Measurements from ENCODE around the gene CYS1.

The CYS1 gene

GRCh38 chr2:10071595-10071994, 8.6 kb downstream of the CYS1 start:
- no peak for DNase-seq (ENCODE audit: low read depth)

GRCh38 chr2:10071176-10071575, 9.0 kb downstream of the CYS1 start:
- no peak for DNase-seq (ENCODE audit: low read depth)

GRCh38 chr2:10067881-10068280, 12.3 kb downstream of the CYS1 start:
- DNase-seq (ENCODE audit: low read depth), result no peak

DNA sequence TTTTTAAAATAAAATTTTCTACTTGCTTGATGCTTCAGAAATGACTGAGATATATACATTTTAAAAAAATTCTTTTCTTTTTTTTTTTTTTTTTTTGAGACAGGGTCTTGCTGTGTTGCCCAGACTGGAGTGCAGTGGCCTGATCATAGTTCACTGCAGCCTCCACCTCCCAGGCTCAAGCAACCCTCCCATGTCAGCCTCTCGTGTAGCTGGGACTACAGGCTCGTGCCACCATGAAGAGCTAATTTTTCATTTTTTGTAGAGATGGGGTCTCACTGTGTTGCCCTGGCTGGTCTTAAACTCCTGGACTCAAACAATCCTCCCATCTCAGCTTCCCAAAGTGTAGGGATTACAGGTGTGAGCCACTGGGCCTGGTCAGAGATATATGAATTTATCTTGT, 12.9 kb downstream of the CYS1 start:
- DNase-seq (ENCODE audit: low read depth), result no peak

GRCh38 chr2:10065773-10066055, 14.5 kb downstream of the CYS1 start:
- no peak for DNase-seq (ENCODE audit: low read depth)

- DNase-seq (ENCODE audit: low read depth), result no peak
These were observed 15.1 kb downstream of the CYS1 start for GRCh38 chr2:10064932-10065772.

- DNase-seq (ENCODE audit: low read depth), result no peak
These were observed 16.6 kb downstream of the CYS1 start for GRCh38 chr2:10063566-10063965.

- no peak for DNase-seq (ENCODE audit: low read depth)
These were observed 17.3 kb downstream of the CYS1 start for GRCh38 chr2:10062931-10063365.

- DNase-seq (ENCODE audit: low read depth), result no peak
These were observed 18.8 kb downstream of the CYS1 start for GRCh38 chr2:10061221-10061925.

DNA sequence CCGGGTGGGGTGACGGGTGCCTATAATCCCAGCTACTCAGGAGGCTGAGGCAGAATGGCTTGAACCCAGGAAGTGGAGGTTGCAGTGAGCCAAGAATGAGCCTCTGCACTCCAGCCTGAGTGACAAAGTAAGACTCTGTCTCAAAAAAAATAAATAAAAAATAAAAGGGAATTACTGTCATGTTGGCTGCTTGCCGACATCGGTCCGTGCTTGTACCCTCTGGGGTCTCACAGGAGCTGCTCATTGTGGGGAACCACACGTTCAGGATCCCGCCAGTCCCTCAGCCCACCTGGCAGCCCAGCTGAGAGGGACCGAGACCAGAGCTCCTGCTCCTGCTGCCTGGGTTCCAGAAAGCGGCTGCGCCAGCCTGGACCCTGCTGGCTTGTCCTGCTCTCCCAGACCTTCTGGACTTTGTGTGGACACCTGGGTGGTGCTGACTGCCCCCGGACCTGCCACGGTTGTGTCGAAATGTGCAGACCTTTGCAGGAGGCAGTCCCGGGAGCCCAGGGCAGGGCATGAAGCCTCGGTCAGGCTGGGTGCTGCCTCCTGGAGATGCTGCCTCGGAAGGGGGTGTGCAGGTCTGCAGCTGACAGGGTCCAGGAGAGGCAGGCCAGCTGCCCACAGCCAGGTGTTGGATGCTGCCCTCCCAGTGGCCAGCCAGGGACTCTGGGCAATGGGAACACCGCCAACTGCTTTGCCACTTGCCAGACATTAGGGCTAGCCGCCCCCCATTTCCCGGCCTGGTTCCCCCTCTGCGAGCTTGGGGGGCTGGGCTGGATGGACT, 20.5 kb downstream of the CYS1 start:
- no peak for DNase-seq (ENCODE audit: low read depth)

GRCh38 chr2:10059016-10059351, 21.2 kb downstream of the CYS1 start:
- no peak for DNase-seq (ENCODE audit: low read depth)

DNA sequence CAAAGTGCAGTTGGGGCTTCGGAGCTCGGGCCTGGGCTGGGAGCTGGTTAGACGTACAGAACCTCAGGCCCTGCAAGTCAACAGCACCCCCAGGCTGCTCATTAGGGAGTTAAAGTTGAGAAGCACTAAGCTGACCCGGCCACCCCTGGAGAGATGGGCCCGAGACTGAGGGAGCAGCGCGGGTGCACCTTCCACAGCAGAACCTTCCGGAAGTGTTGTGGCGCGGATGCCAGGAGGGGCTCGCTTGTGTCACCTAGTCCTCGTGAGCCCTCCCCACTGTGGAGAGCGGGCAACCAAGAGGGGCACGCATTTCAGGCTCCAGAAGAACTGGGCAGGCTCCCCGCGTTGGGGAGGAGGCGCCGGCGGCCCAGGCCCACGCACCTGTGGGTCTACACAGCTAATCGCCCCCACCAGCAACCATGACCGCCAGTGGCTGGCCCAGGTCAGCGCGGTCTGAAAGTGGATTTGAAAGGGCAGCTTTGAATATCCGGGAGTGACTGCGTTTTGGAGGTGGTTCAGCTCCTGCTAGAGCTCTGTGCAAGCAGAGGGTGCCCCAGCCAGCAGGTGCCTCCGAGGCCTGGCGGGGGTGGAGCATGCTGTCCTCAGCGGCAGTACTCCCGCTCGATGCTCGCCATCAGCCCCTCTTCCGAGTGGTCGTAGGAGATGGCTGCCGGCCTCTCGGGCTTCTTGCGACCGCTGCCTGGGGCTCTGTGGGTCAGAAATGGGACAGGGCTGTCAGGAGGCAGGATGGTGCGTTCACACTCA, 21.8 kb downstream of the CYS1 start:
- DNase-seq (ENCODE audit: low read depth), result no peak

DNA sequence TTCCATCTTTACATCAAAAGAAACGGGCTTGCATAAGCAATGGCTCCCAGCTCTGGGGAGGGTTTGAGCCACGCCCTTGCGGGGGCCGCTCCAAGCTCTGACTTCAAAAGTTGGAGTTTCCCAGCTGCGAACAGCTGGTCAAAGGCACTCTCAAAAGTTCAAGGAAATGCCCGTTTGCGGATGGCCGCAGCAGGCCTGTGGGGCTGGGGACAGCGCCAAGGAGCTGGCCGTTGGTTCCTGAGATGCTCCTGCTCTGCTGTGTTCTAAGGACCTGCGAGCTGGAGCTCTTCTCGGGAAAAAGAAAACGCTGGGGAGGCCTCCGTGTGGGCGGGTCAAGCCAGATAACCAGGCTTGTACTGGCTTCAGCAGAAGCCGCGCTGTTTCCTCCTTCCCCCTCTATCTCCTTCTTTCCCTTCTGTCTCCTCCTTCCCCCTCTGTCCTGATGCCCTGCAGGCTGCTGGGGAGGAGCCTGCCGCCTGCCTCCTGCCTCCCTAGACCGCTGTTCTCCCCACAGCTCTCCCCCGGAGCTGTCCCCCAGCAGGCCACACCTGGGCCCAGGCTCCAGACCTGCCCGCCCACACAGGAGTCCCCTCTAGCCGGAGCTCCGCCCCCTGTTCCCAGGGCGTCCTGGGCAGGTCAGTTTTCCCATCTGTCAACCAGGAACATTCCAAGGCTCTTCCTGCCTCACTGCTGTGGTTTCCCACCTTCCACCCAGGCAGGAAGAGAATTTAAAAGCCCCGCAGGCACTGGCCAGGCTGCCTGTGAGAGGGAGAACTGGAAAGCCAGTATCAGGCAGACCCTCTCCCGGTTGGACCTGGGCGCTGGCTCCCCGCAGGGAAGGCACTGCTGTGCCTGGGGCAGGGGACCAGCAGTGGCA, 22.7 kb downstream of the CYS1 start:
- DNase-seq (ENCODE audit: low read depth), result no peak

- DNase-seq (ENCODE audit: low read depth), result no peak
These were observed 23.8 kb downstream of the CYS1 start for GRCh38 chr2:10056439-10056838.

DNA sequence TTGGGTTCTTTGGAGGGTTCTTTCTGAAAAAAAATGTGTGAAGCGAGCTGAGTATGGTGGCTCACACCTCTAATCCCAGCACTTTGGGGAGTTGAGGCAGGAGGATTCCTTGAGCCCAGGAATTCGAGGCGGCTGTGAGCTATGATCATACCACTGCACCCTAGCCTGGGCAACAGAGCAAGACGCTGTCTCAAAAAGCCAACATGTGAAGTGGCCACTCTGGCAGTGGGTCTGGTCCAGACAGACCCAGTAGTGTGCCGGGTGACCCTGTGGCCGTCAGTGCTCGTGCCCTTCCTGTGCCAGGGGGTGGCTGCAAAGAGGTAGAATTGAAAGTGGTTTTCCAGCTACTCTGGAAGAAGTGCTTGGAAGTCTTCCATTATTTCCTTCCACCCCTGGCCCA, 25.2 kb downstream of the CYS1 start:
- DNase-seq (ENCODE audit: low read depth), result no peak

DNA sequence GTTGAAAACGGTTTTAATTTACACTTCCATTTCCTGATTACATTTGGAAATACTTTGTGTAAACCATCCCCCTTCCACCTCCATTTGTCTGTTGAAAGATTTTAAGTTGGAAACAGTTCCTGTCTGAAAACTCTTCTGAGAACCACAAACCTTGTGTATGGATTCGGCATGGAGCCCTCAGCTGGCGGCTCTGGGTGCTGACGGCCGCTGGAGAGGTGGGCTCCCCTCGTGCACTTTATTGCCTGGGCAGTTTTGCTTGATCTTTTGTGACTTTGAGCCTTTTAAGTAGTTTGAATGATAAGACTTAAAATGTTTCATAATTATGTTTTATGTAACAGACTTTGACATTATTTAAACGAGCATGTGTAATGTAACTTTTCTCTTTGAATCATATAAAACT, 25.8 kb downstream of the CYS1 start:
- no peak for DNase-seq (ENCODE audit: low read depth)

DNA sequence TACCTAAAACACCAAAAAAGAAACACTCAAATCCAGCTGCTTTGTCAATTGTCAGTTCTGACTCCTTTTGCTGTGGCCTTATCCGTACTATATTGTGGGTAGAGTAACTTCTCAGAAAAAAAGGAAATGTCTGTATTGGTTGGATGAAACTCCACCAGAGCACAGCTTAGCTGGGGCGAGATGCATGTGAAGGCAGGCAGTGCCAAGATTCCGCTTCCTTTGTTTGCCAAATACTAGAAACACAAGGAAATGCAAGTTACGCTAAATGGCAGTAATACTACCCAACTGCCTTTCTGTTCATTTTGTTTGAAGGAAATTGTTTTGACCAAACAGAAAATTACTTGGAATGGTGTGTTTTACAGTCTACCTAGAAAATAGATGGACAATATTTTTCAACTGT, 26.9 kb downstream of the CYS1 start:
- no peak for DNase-seq (ENCODE audit: low read depth)

DNA sequence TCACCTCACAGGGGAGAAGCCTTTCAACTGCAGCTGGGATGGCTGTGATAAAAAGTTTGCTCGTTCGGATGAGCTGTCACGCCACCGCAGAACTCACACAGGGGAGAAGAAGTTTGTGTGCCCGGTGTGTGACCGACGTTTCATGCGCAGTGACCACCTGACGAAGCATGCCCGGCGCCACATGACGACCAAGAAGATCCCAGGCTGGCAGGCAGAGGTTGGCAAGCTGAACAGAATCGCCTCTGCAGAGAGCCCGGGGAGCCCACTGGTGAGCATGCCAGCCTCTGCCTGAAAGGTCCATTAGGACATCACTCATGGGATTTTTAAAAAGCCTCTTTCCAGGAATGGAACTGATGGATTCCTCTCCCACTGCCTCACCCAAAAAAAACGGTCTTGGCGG, 28.0 kb downstream of the CYS1 start:
- no peak for DNase-seq (ENCODE audit: low read depth)

GRCh38 chr2:10048501-10049171, 31.6 kb downstream of the CYS1 start:
- DNase-seq (ENCODE audit: low read depth), result no peak

- no peak for DNase-seq (ENCODE audit: low read depth)
These were observed 32.4 kb downstream of the CYS1 start for GRCh38 chr2:10047616-10048500.
